Body of pancreas (tissue), 4 donors: ENCODE results near the gene CAMTA1.

Experiments
- CTCF ChIP-seq, 7 experiments: fragments of 450-650 bp in 4 of 7; fragments of 200-600 bp in 3 of 7; sonication (generic) in 3 of 7; IDR thresholded peaks; one replicate each; pipeline ENCODE4 v1.5.1; 2016 to 2019; ENCODE audit warnings: antibody characterized with exemption in 7 of 7
- POLR2A ChIP-seq, 3 donors: fragments of 450-650 bp; IDR thresholded peaks; one replicate each; pipeline ENCODE4 v1.6.1; 2016; ENCODE audit warnings: antibody characterized with exemption in 3 of 3, mild to moderate bottlenecking in 2 of 3

DNA sequence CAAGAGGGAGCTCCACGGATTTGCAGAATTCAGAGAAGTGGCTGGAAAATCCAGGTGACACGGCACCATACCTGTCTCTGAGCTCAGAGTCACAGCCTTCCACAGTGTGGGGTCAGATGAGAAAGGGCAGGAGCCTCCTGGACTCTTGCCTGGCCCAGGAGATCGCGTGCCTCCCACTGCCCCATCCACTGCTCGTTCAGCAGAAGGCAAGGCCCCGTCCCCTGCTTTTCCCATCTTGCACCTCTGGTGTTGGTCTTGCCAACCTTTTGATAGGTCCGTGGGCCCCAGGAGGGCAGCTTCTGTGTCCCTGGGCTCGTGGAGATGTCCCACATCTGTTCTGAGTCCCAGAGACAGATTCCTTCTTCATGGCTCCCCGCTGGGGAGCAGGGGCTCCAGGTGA, 902.2 kb downstream of the CAMTA1 start:
- TF ChIP-seq CTCF (IDR thresholded peaks at IDR 0.05), result no peak
- TF ChIP-seq POLR2A (IDR thresholded peaks at IDR 0.05), result no peak
